NCI-H510A treated with DMSO at 0.1 percent for 48 hours (cell line): ENCODE results near the gene DPP3.
"Not testable (repeated sequence)": the region's sequence is repeated elsewhere in the genome, so short reads cannot be mapped to it uniquely, and the experiment has no call there.

Experiments used
- DNase-seq: peaks from one replicate; lab custom pipeline; 2025; lab: John Stamatoyannopoulos, UW

The DPP3 gene, protein sequence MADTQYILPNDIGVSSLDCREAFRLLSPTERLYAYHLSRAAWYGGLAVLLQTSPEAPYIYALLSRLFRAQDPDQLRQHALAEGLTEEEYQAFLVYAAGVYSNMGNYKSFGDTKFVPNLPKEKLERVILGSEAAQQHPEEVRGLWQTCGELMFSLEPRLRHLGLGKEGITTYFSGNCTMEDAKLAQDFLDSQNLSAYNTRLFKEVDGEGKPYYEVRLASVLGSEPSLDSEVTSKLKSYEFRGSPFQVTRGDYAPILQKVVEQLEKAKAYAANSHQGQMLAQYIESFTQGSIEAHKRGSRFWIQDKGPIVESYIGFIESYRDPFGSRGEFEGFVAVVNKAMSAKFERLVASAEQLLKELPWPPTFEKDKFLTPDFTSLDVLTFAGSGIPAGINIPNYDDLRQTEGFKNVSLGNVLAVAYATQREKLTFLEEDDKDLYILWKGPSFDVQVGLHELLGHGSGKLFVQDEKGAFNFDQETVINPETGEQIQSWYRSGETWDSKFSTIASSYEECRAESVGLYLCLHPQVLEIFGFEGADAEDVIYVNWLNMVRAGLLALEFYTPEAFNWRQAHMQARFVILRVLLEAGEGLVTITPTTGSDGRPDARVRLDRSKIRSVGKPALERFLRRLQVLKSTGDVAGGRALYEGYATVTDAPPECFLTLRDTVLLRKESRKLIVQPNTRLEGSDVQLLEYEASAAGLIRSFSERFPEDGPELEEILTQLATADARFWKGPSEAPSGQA

DNA sequence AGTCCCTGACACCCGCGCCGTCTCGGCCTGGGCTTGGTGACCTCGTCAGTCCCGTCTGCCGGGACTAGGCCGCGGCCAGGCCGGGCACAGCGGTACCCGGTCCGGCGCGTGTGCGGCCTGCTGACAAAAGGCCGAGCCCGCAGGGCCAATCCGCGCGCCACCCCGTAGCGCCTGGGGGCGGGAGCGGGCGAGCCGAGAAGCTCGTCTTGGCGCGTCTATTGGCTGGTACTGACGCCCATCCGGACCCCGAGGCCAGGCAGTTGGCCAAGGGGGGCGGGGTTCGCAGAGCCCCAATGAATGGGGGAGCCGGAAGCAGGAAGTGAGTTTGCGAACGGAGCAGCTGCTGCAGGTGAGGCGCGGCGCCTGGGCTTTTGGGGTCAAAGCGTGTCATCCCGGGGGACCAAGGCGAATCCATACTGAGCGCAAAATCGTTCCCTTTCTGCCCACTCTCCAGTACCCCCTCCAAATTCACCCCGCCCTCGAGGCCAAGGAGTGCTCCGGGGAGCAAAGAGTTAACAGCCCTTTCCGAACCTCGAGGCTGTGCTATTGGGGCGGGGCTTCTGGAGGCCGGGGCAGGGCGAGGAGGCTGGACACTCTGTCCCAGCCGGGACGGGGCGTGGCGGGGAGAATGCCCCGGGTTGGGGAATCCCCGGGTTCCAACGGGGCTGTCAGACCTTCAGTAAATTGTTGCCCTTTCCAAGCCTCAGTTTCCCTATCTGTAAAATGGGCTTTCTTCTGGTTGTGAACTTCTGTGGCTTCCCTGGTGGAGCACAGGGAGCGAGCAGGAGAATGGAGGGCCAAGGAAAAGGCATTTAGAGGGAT, at the start of gene DPP3:
DPP3 (plus strand) TSS at position 318 of the 822 bp plus-strand sequence. CDS start 1,767 bp downstream, outside the sequence.
- DNase-seq = peak; percentile 94

DNA sequence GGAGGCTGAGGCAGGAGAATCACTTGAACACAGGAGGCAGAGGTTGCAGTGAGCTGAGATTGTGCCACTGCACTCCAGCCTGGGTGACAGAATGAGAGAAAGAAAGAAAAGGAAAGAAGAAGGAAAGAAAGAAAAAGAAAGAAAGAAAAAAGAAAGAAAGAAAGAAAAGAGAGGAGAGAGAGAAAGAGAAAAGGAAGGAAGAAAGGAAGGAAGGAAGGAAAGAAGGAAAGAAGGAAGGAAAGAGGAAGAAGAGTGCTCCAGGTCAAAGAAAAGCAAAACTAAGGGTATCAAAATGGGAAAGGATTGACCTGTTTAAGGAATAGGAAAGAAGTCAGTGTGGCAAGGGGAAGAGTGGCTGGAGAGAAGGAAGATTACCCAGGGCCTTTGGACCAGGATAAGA, 48.9 kb upstream of the DPP3 start:
- DNase-seq = not testable (repeated sequence)

DNA sequence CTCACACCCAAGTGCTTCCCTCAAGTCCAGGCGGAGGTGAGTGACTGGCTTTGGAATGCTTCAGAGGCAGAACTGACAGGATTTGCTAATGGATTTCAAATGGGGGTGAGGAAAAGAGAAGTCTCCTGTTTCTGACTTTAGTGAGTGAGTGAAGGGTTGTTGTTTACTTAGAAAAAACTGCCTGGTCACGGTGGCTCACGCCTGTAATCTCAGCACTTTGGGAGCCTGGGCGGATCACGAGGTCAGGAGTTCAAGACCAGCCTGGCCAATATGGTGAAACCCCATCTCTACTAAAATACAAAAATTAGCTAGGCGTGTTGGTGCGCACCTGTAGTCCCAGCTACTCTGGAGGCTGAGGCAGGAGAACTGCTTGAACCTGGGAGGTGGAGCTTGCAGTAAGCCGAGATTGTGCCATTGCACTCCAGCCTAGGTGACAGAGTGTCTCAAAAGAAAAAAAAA, 48.3 kb upstream of the DPP3 start:
- DNase-seq = not testable (repeated sequence)

DNA sequence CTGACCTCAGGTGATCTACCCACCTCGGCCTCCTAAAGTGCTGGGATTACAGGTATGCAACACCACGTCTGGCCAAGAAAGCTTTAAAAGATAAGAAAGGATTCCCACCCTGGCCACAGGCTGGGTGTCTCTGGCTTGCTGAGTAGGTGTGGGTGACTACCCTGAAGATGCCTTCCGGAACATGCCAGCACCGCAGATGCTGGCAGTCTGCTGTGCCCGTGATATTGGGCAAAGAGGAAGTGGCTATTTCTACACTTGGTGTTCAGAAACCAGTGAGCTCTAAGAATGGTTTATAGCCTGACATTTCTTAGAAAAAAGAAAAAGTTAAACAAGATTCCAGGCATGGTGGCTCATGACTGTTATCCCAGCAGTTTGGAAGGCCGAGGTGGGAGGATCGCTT, 47.6 kb upstream of the DPP3 start:
- DNase-seq = no peak

DNA sequence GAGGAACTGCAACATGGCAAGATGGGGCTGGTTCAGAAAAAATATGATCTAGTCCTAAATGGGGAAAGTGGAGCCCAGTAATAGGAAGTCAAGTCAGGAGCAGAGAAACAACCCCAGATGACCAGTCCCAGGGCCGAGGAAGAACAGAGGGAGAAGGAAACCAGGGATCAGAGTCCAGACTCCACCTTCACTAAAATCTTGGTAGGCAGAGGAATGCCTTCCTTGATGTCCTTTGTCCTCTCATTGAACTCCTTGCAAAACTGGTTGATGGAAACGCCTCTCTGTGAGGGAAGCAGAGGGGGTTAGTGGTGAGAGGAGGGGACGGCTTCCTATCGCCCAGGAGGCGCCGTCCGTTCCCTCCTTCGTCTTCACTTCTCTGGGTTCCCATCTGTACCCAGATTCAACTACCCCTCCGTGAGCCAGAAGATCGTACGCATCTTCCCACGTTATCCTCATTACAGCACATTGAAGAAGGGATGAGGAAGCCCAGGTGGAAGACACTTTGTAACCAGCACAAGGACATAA, 42.2 kb upstream of the DPP3 start:
- no peak for DNase-seq

DNA sequence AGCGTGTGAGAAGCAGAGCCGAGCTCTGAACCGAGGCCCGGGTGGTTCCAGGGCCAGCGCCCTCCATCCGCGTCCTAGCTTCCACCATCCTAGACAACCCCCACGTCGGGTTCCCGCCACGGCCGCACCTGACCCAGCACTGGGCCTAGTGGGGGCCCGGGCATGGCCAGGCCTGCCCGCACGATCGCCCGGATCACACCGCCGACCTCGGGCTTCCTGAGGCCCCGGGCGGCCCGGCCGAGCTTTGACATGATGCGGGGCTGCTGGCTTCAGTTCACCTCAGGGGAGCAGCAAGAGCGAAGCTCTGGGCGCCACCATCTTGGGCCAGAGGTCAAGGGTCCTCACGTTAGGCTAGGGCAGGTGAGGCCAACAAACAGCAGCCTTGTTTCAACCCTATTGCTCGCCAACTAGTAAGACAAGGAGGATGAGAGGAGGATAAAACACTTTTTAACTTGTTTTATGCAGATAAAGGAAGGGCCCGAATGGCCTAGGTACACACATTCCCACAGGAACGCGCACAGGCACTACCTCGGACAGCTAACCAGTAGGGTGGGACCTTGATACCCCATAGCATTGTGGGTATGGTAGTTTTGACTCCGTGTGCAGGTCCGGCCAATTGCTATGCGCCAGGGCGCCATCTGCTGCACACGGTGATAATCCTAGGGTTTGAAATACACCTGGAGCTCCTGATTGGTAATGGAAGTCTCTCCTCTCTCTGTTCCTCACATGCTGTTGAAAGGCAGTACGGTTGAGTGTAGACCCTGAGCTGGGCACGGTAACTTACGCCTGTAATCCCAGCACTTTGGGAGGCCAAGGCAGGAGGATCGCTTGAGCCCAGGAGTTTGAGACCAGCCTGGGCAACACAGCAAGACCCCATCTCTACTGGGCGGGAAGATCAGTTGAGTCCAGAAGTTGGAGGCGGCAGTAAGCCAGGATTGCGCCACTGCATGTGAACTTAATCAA, 41.4 kb upstream of the DPP3 start, which contains the start of gene MRPL11:
MRPL11 (minus strand) TSS at position 345 of the 963 bp plus-strand sequence; CDS start at position 251, 94 bp downstream.
- peak; percentile 95 for DNase-seq

DNA sequence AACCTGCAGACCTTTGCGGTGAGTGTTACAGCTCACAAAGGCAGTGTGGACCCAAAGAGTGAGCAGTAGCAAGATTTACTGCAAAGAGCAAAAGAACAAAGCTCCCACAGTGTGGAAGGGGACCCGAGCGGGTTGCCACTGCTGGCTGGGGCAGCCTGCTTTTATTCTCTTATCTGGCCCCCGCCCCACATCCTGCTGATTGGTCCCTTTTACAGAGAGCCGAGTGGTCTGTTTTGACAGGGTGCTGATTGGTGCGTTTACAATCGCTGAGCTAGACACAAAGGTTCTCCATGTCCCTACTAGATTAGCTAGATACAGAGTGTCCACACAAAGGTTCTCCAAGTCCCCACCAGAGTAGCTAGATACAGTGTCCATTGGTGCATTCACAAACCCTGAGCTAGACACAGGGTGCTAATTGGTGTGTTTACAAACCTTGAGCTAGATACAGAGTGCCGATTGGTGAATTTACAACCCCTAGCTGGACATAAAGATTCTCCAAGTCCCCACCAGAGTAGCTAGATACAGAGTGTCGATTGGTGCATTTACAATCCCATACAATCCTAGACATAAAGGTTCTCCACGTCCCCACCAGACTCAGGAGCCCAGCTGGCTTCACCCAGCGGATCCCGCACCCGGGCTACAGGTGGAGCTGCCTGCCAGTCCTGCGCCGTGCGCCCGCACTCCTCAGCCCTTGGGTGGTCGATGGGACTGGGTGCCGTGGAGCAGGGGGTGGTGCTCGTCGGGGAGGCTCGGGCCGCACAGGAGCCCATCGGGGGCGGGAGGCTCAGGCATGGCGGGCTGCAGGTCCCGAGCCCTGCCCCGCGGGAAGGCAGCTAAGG, 39.9 kb upstream of the DPP3 start:
- DNase-seq = not testable (repeated sequence)

DNA sequence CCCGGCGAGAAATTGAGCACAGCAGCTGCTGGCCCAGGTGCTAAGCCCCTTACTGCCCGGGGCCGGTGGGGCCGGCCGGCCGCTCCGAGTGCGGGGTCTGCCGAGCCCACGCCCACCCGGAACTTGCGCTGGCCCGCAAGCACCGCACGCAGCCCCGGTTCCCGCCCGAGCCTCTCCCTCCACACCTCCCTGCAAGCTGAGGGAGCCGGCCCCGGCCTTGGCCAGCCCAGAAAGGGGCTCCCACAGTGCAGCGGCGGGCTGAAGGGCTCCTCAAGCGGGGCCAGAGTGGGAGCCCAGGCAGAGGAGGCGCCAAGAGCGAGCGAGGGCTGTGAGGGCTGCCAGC, 39.3 kb upstream of the DPP3 start:
- DNase-seq = not testable (repeated sequence)

DNA sequence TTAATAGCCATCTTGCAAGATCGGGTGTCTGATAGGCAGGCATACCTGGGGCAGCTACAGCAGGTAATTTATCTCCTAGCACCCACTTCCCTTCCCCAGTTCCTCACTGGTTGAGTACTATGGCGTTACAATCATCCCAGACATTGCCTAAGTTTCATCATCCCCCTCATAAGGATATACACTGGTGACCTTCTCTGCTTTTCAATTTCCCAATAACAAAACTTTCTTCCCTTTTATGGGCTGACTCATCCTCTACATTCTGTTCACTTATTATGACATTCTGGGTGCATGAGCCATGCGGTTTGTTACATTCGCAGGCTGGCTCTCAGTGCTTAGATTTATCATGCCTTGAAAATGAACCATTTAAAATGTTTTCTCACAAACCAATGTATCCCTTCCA, 36.6 kb upstream of the DPP3 start:
- DNase-seq = no peak

DNA sequence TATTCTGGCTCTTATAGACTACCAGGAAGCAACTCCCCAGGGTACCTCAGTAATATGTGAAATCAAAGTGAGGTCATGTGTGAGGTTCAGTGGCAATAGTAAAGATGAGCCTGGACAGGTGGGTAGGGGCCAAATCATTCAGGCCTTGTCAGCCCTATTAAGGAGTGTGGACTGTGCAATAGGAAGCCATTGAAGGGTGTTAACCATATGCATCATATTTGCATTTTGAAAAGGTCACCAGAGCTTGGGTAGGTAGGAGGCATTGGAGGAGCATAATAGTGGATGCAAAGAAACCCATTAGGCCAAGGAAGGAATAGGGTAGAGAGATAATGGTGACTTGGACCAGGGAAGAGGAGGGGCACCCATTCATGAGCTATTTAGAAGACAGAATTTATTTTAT, 33.2 kb upstream of the DPP3 start:
- no peak for DNase-seq

DNA sequence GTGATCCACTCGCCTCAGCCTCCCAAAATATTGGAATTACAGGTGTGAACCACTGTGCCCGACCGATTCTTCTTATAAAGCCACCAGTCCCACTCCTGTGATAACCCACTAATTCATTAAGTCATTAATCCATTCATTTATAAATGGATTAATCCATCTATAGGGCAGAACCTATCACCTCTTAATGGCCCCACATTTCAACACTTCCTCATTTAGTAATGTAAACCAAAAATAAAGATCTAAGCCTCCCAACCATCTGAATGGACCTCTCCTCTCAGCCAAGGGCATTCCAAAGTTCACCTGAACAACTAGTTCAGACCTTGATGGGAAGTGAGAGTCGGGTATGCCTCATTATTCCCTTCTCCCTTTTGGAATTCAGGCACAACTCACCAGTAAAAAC, 31.7 kb upstream of the DPP3 start:
- no peak for DNase-seq

DNA sequence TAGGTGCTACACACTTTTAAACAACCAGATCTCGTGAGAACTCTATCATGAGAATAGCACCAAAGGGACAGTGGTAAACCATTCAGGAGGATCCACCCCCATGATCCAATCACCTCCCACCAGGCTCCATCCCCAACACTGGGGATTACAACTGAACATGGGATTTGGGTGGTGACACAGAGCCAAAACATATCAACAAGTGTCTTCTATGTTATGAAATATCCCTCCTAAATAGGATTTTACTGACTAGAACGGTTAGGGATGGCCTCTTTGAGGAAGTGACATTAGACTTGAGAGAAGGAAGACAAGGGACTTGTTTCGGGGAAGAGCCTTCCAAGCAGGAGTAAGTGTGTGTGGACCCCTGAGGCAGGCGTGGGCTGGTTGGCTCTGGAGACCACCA, 29.7 kb upstream of the DPP3 start:
- DNase-seq = no peak

DNA sequence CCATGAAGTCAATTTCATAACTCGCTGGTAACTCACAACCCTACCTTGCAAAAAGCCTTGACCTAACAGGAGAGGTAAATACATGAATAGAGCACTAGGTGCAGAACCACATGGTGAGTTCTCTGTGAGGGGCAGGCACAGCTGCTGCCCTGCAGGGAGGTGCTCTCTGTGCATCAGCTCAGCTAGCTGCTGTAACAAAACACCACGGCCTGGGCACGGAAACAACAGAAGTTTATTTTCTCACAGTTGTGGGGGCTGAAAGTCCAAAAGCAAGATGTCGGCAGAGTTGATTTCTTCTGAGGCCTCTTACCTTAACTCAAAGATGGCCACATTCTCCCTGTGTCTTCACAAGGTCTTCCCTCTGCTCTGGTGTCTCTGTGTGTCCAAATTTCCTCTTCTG, 28.6 kb upstream of the DPP3 start:
- no peak for DNase-seq

DNA sequence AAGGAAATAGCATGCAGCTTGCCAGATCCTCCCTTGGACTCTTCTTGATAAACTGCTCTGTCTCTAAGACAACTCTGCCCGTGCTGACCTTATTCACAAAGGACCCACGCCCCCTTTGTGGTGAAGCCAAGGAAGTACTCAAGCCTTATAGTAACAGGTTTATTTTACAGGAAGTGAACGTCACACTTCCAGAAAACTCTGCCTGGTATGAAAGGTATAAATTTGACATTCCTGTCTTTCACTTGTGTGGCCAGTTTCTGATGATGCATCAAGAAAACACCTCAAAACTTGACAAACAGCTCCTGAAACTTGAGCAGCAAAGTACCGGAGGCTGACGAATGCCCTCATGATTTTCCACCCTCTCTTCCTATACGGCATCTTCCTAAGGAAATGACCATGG, 26.0 kb upstream of the DPP3 start:
- no peak for DNase-seq

DNA sequence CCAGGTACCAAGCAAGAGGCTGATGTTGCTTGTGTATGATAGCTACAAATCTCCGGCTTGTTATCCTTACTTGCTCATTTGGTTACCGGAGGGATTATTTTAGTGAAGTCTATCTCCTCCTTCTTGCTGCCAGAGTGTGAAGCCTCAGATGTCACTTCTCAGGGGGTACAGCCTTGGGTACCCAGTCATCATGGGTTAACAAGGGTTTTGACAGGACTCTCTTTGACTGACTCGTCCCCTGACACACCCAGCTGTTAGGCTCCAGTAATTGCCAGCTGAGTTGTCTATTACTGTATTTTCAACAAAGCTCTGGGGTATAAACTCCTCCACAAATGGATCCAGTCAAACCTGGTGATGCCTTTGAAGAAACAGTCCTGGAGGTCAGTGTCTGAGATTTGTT, 25.4 kb upstream of the DPP3 start:
- DNase-seq = no peak

DNA sequence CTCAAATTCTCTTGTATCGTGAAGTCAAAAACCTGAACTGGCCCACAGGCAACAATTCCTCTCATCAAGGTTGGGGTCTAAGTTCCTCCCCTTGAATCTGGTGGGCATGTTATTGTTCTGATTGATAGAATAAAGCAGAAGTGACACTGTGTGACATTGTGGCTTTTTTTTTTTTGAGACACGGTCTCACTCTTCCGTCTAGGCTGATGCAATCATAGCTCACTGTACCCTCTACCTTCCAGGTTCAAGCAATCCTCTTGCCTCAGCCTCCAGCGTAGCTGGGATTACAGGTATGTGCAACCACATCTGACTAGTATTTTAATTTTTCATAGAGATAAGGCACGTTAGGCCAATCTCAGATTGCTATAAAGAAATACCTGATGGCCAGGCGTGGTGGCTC, 22.4 kb upstream of the DPP3 start:
- DNase-seq = no peak

DNA sequence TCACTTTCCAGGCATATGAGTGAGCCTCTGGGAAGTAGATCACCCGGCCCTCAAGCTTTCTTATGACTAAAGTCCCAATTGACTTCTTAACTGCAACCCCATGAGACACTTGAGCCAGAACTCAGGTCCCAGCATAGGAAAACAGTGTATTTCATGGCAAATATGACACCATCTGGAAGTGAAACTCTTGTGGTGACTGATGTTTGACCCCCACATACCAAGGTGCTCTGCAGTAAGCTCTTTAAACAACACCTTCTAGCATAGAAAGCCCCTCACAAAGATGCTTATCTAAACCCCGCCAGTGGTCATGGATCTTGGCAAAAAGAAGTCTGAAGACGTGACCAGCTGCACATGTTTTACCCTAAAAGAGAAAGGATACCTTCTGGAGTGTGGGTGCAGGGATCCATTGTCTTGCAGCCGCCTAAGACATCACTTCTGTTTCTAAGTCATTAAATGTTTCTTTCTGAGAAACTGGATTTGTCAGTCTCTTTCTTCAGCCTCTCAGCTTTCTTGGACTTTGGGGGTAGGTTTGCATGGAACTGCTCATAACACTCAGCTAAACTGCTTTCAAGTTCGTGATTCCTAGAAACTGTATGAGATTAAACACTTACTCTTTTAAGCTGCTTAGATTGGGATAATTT, 21.0 kb upstream of the DPP3 start:
- DNase-seq = no peak

DNA sequence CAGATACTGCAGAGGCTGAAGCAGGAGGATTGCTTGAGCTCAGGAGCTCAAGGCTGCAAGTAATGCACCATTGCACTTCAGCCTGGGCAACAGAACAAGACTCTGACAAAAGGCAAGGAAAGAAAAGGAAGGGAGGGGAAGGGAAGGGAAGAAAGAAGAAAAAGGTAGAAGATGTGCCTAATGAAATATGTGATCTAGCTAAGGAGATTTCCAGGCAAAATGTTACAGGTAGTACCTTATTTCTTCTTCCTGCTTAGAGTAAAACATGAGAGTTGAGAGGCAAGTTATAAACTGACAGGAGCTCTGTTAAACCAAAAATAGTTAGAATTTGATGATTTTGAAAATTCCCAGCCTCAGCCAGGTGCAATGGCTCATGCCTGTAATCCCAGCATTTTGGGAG, 18.2 kb upstream of the DPP3 start:
- no peak for DNase-seq

DNA sequence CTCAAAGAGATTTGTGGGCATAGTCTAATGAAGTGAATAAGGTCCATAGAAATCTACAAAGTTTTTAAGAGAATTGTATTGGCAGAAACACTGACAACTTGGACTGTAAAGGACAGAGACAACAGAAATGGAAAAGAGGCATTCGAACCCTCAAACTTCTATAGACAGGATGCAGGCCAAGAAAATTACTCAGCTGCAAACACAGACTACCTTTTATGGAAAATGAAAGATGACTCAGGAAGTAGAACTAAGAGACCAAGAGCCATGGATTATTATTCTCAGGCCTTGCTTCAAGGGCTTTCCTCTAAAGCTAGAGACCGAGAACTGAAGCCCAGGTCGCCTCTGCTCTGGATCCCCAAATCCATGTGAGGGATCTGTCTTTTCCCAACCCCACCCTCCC, 17.3 kb upstream of the DPP3 start:
- DNase-seq = no peak

DNA sequence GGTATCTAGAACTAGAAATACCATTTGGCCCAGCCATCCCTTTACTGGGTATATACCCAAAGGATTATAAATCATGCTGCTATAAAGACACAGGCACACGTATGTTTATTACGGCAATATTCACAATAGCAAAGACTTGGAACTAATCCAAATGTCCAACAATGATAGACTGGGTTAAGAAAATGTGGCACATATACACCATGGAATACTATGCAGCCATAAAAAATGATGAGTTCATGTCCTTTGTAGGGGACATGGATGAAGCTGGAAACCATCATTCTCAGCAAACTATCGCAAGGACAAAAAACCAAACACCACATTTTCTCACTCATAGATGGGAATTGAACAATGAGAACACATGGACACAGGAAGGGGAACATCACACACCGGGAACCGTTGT, 16.1 kb upstream of the DPP3 start:
- not testable (repeated sequence) for DNase-seq
